H1 (cell line): Measurements from ENCODE around the gene DBNDD1. TPM values are rescaled to one million over a fixed set of nuclear protein-coding genes. Genes with fewer than 3 reads are reported as not detected.

Experiments used
- CTCF ChIA-PET: fragments of 300-600 bp; sonication (Branson Sonifier 250); formaldehyde crosslinking; loops from one replicate; lab custom pipeline; 2021; ENCODE audit not compliant: partially characterized antibody; lab: Charles Lee
- POLR2A ChIA-PET: fragments of 300-600 bp; sonication (Branson Sonifier 250); formaldehyde crosslinking; loops from one replicate; lab custom pipeline; 2021; ENCODE audit warnings: inconsistent platforms; ENCODE audit not compliant: partially characterized antibody; lab: Charles Lee
- DNase-seq, 2 experiments: peaks; one replicate each; pipeline versions ENCODE4 v3.0.0 to v3.0.0-alpha.2; 2010 to 2022; ENCODE audit warnings: low spot score in 2 of 2, low read depth in 1 of 2, mixed read lengths in 1 of 2
- FAIRE-seq: peaks from 2 replicates; lab custom pipeline; 2011; peaks lifted over from hg19 to GRCh38; lab: Jason Lieb, UNC
- H2AFZ ChIP-seq: 2 replicates; pipeline ENCODE4 v1.8.1; 2012; ENCODE audit warnings: low read length, inconsistent platforms
- H2AK5ac ChIP-seq: 2 replicates; pipeline ENCODE4 v1.6.1; 2013; ENCODE audit warnings: low read depth, low read length
- H2BK120ac ChIP-seq: replicated peaks from 2 replicates; pipeline ENCODE3; 2013; ENCODE audit warnings: low read depth, low read length, inconsistent platforms
- H2BK12ac ChIP-seq: 2 replicates; pipeline ENCODE4 v1.6.1; 2013; ENCODE audit warnings: low read depth, low read length
- H2BK15ac ChIP-seq: 2 replicates; pipeline ENCODE4 v1.6.1; 2013; ENCODE audit warnings: low read length
- H2BK20ac ChIP-seq: 2 replicates; pipeline ENCODE4 v1.6.1; 2013; ENCODE audit warnings: low read length
- H2BK5ac ChIP-seq: 2 replicates; pipeline ENCODE4 v1.6.1; 2013; ENCODE audit warnings: low read depth, low read length
- H3K14ac ChIP-seq: 2 replicates; pipeline ENCODE4 v1.6.1; 2013; ENCODE audit warnings: inconsistent platforms; ENCODE audit not compliant: insufficient read length
- H3K18ac ChIP-seq: 2 replicates; pipeline ENCODE4 v1.6.1; 2013; ENCODE audit warnings: low read length; ENCODE audit errors: extremely low read depth
- H3K23ac ChIP-seq: 2 replicates; pipeline ENCODE4 v1.6.1; 2013; ENCODE audit warnings: inconsistent platforms; ENCODE audit not compliant: insufficient read length
- H3K23me2 ChIP-seq: 2 replicates; pipeline ENCODE4 v1.6.1; 2013; ENCODE audit warnings: low read depth, low read length
- H3K27ac ChIP-seq: 2 replicates; pipeline ENCODE4 v1.6.1; 2011; ENCODE audit warnings: low read depth, low read length, inconsistent platforms
- H3K27me3 ChIP-seq, 4 experiments: replicated peaks in 1 of 4; 1 replicate in 1 of 4; 2 replicates in 3 of 4; pipeline versions ENCODE4 v1.6.1 to v1.8.1; 2011 to 2013; ENCODE audit warnings: low read length in 3 of 4, mild to moderate bottlenecking in 3 of 4, inconsistent platforms in 2 of 4, mixed read lengths in 2 of 4, moderate library complexity in 1 of 4; ENCODE audit not compliant: control insufficient read depth in 3 of 4, insufficient read depth in 3 of 4; ENCODE audit errors: extremely low read depth in 1 of 4
- H3K36me3 ChIP-seq, 4 experiments: 2 replicates each; pipeline versions ENCODE4 v1.6.1 to v1.8.1; 2011 to 2013; ENCODE audit warnings: mild to moderate bottlenecking in 4 of 4, low read length in 3 of 4, moderate library complexity in 2 of 4, control low read depth in 1 of 4, inconsistent platforms in 1 of 4; ENCODE audit not compliant: insufficient read depth in 4 of 4, control insufficient read depth in 2 of 4
- H3K4ac ChIP-seq: replicated peaks from 2 replicates; pipeline ENCODE3; 2013; ENCODE audit warnings: low read length, low read depth, mixed read lengths, inconsistent platforms; ENCODE audit not compliant: insufficient read length
- H3K4me1 ChIP-seq, 4 experiments: replicated peaks in 1 of 4; 1 replicate in 1 of 4; 2 replicates in 3 of 4; pipeline versions ENCODE4 v1.6.1 to v1.8.1; 2011 to 2013; ENCODE audit warnings: low read length in 3 of 4, inconsistent platforms in 2 of 4, mixed read lengths in 1 of 4; ENCODE audit not compliant: insufficient read depth in 4 of 4, control insufficient read depth in 3 of 4
- H3K4me2 ChIP-seq, 2 experiments: 2 replicates each; pipeline versions ENCODE4 v1.6.1 to v1.8.1; 2011 to 2013; ENCODE audit warnings: low read depth in 2 of 2, low read length in 2 of 2, control low read depth in 1 of 2, inconsistent platforms in 1 of 2, mild to moderate bottlenecking in 1 of 2; ENCODE audit not compliant: insufficient read depth in 1 of 2
- H3K4me3 ChIP-seq, 4 experiments: fragments of 200-600, 300-600 bp in 1 of 4; sonication (generic), shearing (Covaris generic), sonication (Bioruptor Twin) in 1 of 4; 2 replicates each; pipeline versions ENCODE4 v1.5.1 to v1.8.1; 2011 to 2016; ENCODE audit warnings: low read length in 4 of 4, low read depth in 3 of 4, control low read depth in 2 of 4, inconsistent platforms in 2 of 4, mild to moderate bottlenecking in 2 of 4, mixed read lengths in 1 of 4, moderate library complexity in 1 of 4; ENCODE audit not compliant: insufficient read depth in 2 of 4; ENCODE audit errors: extremely low read depth in 1 of 4
- H3K56ac ChIP-seq: replicated peaks from 2 replicates; pipeline ENCODE3; 2013; ENCODE audit warnings: low read depth, mild to moderate bottlenecking, mixed read lengths, low read length, inconsistent platforms; ENCODE audit not compliant: insufficient read length
- H3K79me1 ChIP-seq: 2 replicates; pipeline ENCODE4 v1.6.1; 2013; ENCODE audit warnings: low read depth, low read length, control low read depth
- H3K79me2 ChIP-seq, 2 experiments: 2 replicates each; pipeline versions ENCODE4 v1.6.1 to v1.8.1; 2012 to 2013; ENCODE audit warnings: low read length in 2 of 2, mild to moderate bottlenecking in 2 of 2, inconsistent platforms in 1 of 2; ENCODE audit not compliant: insufficient read depth in 2 of 2, control insufficient read depth in 1 of 2
- H3K9ac ChIP-seq, 4 experiments: replicated peaks in 1 of 4; 1 replicate in 1 of 4; 2 replicates in 3 of 4; pipeline versions ENCODE4 v1.6.1 to v1.8.1; 2011 to 2013; ENCODE audit warnings: low read depth in 3 of 4, low read length in 3 of 4, control low read depth in 2 of 4, mild to moderate bottlenecking in 2 of 4, moderate library complexity in 2 of 4, inconsistent platforms in 1 of 4; ENCODE audit errors: extremely low read depth in 1 of 4
- H3K9me3 ChIP-seq, 2 experiments: 2 replicates each; pipeline versions ENCODE4 v1.6.1 to v1.8.1; 2012 to 2013; ENCODE audit warnings: mild to moderate bottlenecking in 2 of 2, moderate library complexity in 2 of 2, control low read depth in 1 of 2, inconsistent platforms in 1 of 2, low read depth in 1 of 2, low read length in 1 of 2, mixed read lengths in 1 of 2; ENCODE audit not compliant: insufficient read depth in 2 of 2
- H4K20me1 ChIP-seq, 2 experiments: replicated peaks in 1 of 2; 2 replicates each; pipeline versions ENCODE3 to v1.8.1; 2011 to 2013; ENCODE audit warnings: inconsistent platforms in 2 of 2, low read length in 2 of 2, mild to moderate bottlenecking in 1 of 2; ENCODE audit not compliant: insufficient read depth in 2 of 2, control insufficient read depth in 1 of 2
- H4K5ac ChIP-seq: 2 replicates; pipeline ENCODE4 v1.6.1; 2013; ENCODE audit warnings: low read length, low read depth, mixed read lengths, inconsistent platforms; ENCODE audit not compliant: insufficient read length
- H4K8ac ChIP-seq: 2 replicates; pipeline ENCODE4 v1.8.0; 2013; ENCODE audit warnings: mild to moderate bottlenecking, moderate library complexity, low read length, inconsistent platforms; ENCODE audit not compliant: insufficient read depth; ENCODE audit errors: extremely low read depth
- H4K91ac ChIP-seq: replicated peaks from 2 replicates; pipeline ENCODE3; 2013; ENCODE audit warnings: low read length, mixed read lengths, inconsistent platforms; ENCODE audit not compliant: insufficient read length
- CBX5 ChIP-seq: fragments of 300-800, 300-1000 bp; sonication (generic); IDR thresholded peaks from 2 replicates; pipeline ENCODE4 v1.7.1; 2016; ENCODE audit warnings: antibody characterized with exemption, low read length, low read depth
- CHD1 ChIP-seq: IDR thresholded peaks from 2 replicates; pipeline ENCODE4 v1.6.1; 2012; ENCODE audit warnings: low read depth, low read length, improper control_type of control experiment
- CHD2 ChIP-seq: IDR thresholded peaks from 2 replicates; pipeline ENCODE4 v1.6.1; 2012; ENCODE audit warnings: low read length, improper control_type of control experiment
- CREB1 ChIP-seq: IDR thresholded peaks from 2 replicates; pipeline ENCODE4 v1.6.1; 2012; ENCODE audit warnings: inconsistent platforms
- EZH2 ChIP-seq: fragments of 200-600 bp; sonication (generic); IDR thresholded peaks from 2 replicates; pipeline ENCODE4 v1.7.1; 2012; ENCODE audit warnings: low read depth, mild to moderate bottlenecking, moderate library complexity, low read length, inconsistent platforms; ENCODE audit not compliant: severe bottlenecking
- FOSL1 ChIP-seq: IDR thresholded peaks from 2 replicates; pipeline ENCODE4 v1.6.1; 2011; ENCODE audit warnings: mild to moderate bottlenecking, low read depth, low read length, moderate library complexity; ENCODE audit not compliant: insufficient read depth
- KDM4A ChIP-seq: IDR thresholded peaks from one replicate; pipeline ENCODE4 v1.7.1; 2012; ENCODE audit warnings: low read depth, mild to moderate bottlenecking, moderate library complexity, low read length, inconsistent platforms; ENCODE audit not compliant: severe bottlenecking
- RAD21 ChIP-seq, 2 experiments: IDR thresholded peaks in 1 of 2; conservative IDR thresholded peaks in 1 of 2; 2 replicates each; pipeline ENCODE4 v1.6.1; 2011; ENCODE audit warnings: low read depth in 2 of 2, low read length in 2 of 2, improper control_type of control experiment in 1 of 2, inconsistent platforms in 1 of 2, mild to moderate bottlenecking in 1 of 2, moderate library complexity in 1 of 2
- RNF2 ChIP-seq: fragments of 200-900, 300-1000 bp; sonication (generic); IDR thresholded peaks from 2 replicates; pipeline ENCODE4 v1.7.1; 2016; ENCODE audit warnings: borderline replicate concordance, low read depth, mild to moderate bottlenecking, antibody characterized with exemption, low read length; ENCODE audit not compliant: poor library complexity, severe bottlenecking; ENCODE audit errors: missing control alignments
- SP2 ChIP-seq: IDR thresholded peaks from 2 replicates; pipeline ENCODE4 v1.6.1; 2012; ENCODE audit warnings: mild to moderate bottlenecking, low read length, inconsistent platforms
- SRF ChIP-seq: IDR thresholded peaks from 2 replicates; pipeline ENCODE4 v1.6.1; 2011; ENCODE audit warnings: mild to moderate bottlenecking, low read depth, low read length, moderate library complexity
- TEAD4 ChIP-seq: IDR thresholded peaks from 2 replicates; pipeline ENCODE4 v1.6.1; 2012; ENCODE audit warnings: low read depth, low read length, inconsistent platforms, mixed read lengths
- WGBS, 2 experiments: shearing (Covaris generic) in 1 of 2; methylation state at CpG; one replicate each; pipeline versions ENCODE4 v1.1.6 to v1.1.7; 2013 to 2015; ENCODE audit warnings: low lambda C conversion rate in 2 of 2, mixed read lengths in 2 of 2, inconsistent platforms in 1 of 2, low coverage in 1 of 2, missing lambda C conversion rate in 1 of 2; ENCODE audit not compliant: insufficient replicate concordance in 2 of 2, insufficient coverage in 1 of 2, insufficient read length in 1 of 2; ENCODE audit errors: extremely low coverage in 1 of 2, missing lambda C conversion rate in 1 of 2; 5-methylcytosine and 5-hydroxymethylcytosine counted together
- polyA plus RNA-seq, 7 experiments: library from polyadenylated mRNA; depleted of rRNA in 3 of 7; stranded (reverse) in 5 of 7; unstranded in 2 of 7; fragments of >200 nt in 5 of 7; fragments of 200-250 nt in 2 of 7; gene quantifications; 1 replicate in 5 of 7; 2 replicates in 1 of 7; 4 replicates in 1 of 7; pipeline versions ENCODE4 v1.2.1 to v1.2.3, GENCODE V29; 2011 to 2013; ENCODE audit warnings: missing spikeins in 2 of 7, mixed read lengths in 2 of 7
- total RNA-seq: library from RNA; stranded (reverse); fragmentation: NEBNext Ultra II Directional; extraction: Animal tissue kit (Norgen Biotek cat#: 25700); gene quantifications from 2 replicates; pipeline ENCODE4 v1.2.1, GENCODE V29; 2021
- TF ChIP-seq, protein P1 (sequence below): IDR thresholded peaks from 2 replicates; pipeline ENCODE4 v1.6.1; 2012; ENCODE audit warnings: inconsistent platforms

Gene DBNDD1
- total and polyA plus RNA-seq, 2 of the 8 experiments (the other 6 are each of a cell fraction or from before 2014, with no cell fraction given), result 69.9 to 92.6 TPM

- Histone ChIP-seq H4K91ac (no peak overlapping the region), H3K23ac (no peak overlapping the region), H2BK120ac (no peak overlapping the region), H3K14ac (no peak overlapping the region), H2BK20ac (no peak overlapping the region), H4K5ac (no peak overlapping the region), H2BK5ac (no peak overlapping the region), H3K36me3 (peaks cover 14 to 68% (median 43%) of the 10 kb centered on the region in 4 experiments), H3K79me1 (no peaks in the 10 kb centered on the region; the same call in 1 of the 2 replicates), H2AFZ (no peak overlapping the region), H4K20me1 (peaks cover 0 to 7% of the 10 kb centered on the region in 2 experiments), H3K4me1 (no peaks in the 10 kb centered on the region), H3K9me3 (no peaks in the 10 kb centered on the region), H4K8ac (no peak overlapping the region), H3K79me2 (no peaks in the 10 kb centered on the region), H3K23me2 (no peaks in the 10 kb centered on the region), H3K27ac (no peak overlapping the region), H3K9ac (no peak overlapping the region), H2BK12ac (no peak overlapping the region), H2BK15ac (no peak overlapping the region), H3K4me2 (no peak overlapping the region), H2AK5ac (no peak overlapping the region), H3K18ac (no peak overlapping the region), H3K4me3 (no peak overlapping the region), H3K56ac (no peak overlapping the region), H3K27me3 (no peaks in the 10 kb centered on the region; a peak in 1 of 7 replicates), H3K4ac (no peak overlapping the region)
- FAIRE-seq (no peak), DNase-seq (no peak)
- CTCF ChIA-PET, result interaction anchor here (0.6 kb wide), 1 partner anchor 641 kb away, joined by 3 read pairs; no protein-coding TSS in a partner anchor
- POLR2A ChIA-PET, result interaction anchor here (0.7 to 2.0 kb wide), 4 partner anchors 8 to 20 kb away, joined by 3 to 8 read pairs (median 6); no protein-coding TSS in a partner anchor
- WGBS, 2 experiments, result 97% methylated on average over 9 of the region's 10 CpGs; no CpG with 5 or more reads in 1 of the 2 experiments
- no peak for TF ChIP-seq CREB1
- no peak for TF ChIP-seq FOSL1
- TF ChIP-seq TEAD4, result no peak
- no peak for TF ChIP-seq CHD2
- TF ChIP-seq CBX5, result no peak
- no peak for TF ChIP-seq KDM4A
- TF ChIP-seq, protein P1, sequence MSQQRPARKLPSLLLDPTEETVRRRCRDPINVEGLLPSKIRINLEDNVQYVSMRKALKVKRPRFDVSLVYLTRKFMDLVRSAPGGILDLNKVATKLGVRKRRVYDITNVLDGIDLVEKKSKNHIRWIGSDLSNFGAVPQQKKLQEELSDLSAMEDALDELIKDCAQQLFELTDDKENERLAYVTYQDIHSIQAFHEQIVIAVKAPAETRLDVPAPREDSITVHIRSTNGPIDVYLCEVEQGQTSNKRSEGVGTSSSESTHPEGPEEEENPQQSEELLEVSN, result no peak
- TF ChIP-seq EZH2, result no peak
- no peak for TF ChIP-seq SRF
- TF ChIP-seq RAD21 (IDR thresholded peaks at IDR 0.05 in 1 of 2, conservative IDR thresholded peaks at IDR 0.05 in 1 of 2; ENCODE audit: low read depth in 2 of 2, low read length in 2 of 2), result no peak
- TF ChIP-seq CHD1, result no peak
- no peak for TF ChIP-seq RNF2
- TF ChIP-seq SP2, result no peak
Measured at GRCh38 chr16:89985219-89985618, 34.0 kb downstream of the DBNDD1 start.
